GM18498 (cell line): ENCODE measurements around the gene C13orf46.
"Not testable (repeated sequence)": the region's sequence is repeated elsewhere in the genome, so short reads cannot be mapped to it uniquely, and the experiment has no call there.

ENCODE experiments used
- ATAC-seq: cut with Tn5 transposase; IDR thresholded peaks from one replicate; pipeline ENCODE4 v1.9.1; 2021; ENCODE audit warnings: mild to moderate bottlenecking, moderate library complexity; ENCODE audit not compliant: unreplicated experiment

C13orf46 gene

DNA sequence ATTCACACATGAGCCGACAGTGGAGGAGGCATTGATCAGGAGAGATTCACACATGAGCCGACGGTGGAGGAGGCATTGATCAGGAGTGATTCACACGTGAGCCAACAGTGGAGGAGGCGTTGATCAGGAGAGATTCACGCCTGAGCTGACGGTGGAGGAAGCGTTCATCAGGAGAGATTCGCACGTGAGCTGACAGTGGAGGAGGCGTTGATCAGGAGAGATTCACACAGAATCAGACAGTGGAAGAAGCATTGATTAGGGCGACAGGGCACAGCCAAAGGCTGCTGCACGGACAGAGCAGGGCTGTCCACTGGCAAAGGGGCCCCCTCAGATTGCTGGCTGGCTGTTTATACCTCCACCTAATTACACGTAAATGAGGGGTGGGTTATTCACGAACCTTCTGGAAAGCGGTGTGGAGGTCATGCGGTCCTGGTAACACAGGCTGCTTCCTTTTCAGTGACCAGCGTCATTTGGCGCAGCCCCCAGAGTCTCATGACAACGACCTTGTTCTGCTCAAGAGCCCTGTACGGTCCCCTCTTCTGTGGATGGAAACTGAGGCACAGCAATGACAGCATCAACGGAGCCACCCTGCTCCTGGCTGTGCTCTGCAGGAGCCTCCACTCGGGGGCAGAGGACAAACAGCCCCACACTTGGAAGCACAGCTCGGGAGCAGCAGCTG lies 59.4 kb downstream of the C13orf46 start:
- no peak for ATAC-seq

DNA sequence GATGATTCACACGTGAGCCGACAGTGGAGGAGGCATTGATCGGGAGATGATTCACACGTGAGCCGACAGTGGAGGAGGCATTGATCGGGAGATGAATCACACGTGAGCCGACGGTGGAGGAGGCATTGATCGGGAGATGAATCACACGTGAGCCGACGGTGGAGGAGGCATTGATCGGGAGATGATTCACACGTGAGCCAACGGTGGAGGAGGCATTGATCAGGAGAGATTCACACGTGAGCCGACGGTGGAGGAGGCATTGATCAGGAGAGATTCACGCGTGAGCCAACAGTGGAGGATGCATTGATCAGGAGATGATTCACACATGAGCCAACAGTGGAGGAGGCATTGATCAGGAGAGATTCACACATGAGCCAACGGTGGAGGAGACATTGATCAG lies 60.0 kb downstream of the C13orf46 start:
- ATAC-seq, result not testable (repeated sequence)

DNA sequence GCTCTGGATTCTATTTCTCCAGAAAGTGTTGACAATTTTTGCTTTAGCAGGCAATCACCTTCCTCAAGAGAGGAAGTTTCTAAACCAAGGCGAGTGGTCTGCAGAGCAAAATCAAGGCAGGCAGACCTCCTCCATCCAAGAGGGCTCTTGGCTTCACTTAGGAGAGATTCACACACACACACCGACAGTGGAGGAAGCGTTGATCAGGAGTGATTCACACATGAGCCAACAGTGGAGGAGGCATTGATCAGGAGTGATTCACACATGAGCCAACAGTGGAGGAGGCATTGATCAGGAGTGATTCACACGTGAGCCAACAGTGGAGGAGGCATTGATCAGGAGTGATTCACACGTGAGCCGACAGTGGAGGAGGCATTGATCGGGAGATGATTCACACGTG lies 60.5 kb downstream of the C13orf46 start:
- ATAC-seq, result not testable (repeated sequence)

DNA sequence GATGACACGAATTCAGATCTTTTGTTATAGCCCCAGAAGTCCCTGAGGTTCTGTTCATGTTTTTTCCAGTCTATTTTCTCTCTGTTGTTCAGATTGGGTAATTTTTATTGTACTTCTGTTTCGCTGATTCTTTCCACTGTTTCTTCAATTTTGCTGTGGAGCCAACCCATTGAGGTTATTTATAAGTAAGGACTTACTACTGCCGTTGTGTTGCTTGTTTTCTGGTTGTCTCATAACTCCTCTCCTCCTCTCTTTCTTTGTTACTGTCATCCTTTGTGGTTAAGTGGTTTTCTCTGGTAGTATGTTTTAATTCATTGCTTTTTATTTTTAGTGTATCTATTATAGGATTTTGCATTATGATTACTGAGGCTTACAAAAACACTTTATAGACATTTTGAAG lies 61.3 kb downstream of the C13orf46 start:
- no peak for ATAC-seq

DNA sequence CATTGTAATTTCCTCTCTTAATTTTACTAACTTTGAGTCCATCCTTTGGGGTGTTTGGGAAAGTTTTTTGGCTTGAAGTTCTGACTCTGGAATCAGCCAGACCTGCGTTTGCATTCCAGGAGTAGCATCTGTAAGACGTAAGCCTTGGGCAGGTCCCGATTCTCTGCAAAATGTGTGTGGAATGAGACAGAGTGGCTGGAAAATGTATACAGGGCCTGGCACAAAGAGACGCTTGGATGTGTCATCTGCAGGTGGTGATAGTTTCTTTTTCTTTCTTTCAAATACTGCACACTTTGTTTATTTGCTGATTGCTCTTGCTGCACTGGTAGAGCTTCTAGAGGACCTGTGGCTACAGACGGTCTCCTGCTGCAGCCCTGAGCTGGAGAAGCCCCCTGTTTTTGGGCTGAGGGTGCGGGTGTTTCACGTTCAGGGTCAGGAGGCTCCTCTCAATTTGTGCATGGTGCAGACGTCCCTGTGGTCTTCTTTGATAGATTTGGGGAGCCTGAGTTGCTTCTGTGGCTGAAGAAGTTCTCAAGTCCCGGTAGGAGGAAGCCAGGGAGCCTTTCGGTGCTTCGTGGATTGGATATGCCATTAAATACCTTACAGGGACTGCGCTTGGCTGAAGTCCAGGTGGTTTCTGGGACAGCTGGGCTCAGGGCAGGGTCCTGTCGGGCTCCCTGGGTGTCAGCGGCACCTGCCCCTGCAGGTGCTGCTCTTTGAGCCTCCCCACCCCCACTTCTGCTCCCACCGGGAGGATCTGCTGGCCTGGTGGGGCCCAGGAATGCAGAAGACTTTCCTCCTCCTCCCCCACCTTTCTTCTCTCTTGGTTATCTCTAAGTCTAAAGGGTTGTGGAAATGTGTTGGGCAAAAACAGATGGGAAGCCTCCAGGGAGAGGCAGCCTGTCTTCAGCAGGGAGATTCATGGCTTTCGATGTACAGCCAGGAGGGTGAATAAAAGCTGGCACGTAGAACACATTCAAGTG lies 66.0 kb downstream of the C13orf46 start:
- ATAC-seq, result no peak

DNA sequence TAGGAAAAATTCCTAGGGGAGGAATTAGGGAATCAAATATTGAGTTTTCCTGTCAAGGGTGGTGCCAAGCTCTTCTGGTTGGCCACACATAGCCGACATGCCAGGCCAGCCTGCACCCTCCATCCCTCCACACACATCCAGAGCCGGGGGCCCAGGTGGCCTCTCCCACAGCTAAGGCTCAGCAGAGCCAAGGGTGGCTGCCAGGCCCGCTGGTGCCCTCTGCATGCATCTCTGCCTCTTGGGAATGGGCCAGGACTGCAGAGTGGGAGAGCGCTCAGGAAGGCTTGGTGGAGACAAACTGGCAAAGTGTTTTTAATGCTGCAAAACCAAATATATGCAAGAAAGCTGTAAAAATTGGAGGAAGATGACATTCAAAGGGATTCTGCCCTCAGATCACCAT lies 67.3 kb downstream of the C13orf46 start:
- ATAC-seq, result no peak

DNA sequence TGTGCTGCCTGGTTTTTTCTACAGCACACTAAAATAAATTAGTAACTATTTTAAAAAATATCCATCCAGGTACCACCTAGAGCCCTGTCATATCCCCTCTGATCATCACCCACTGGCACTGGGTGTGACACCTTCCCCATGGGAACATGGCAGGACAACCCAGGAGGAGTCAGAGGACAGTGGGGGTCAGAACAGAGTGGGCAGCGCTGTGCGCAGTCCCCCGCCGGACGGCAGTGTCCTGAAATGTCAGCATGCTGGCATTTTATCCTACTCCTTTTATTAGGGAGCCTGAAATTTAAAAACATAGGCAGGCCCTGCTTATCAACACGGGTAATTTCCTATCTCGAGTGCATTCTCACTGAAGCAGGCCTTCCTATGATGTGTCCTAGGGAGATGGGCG lies 67.9 kb downstream of the C13orf46 start:
- ATAC-seq, result no peak

DNA sequence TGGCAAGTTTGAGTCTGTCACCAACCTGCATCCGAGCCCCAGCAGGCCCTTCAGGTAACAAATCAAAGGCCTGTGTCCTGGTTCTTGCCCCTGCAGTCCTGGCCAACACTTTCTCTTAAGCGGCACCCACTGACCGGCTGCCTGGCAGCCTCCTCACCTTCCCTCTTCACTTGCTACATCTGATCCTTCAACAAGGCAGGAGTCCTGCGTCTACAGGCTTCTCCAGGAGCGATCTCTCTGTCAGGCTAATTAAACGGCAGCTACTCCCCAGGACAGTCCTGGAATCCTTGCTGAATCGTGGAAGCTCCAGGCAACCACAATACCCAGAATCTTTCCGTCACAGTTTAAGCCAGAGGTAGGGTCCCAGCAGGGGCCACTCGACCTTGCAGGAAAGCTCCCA lies 68.9 kb downstream of the C13orf46 start:
- no peak for ATAC-seq

DNA sequence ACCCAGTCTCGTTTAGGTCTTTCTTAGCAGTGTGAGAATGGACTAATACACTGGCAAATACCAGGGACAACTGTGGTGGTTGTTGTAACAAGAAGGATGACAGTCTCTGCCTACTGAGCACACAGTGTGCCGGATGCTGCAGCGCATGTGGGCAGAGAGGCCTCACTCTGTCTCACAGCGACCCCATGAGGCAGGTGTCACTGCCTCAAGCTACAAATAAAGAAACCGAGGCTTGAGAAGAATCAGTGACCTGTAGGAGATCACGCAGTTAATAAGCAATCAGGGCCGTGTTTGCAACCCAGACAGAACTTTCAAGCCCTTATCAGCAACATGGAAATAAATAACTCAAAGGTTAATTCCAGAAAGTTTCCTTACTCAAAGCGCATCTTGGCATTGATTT lies 69.5 kb downstream of the C13orf46 start:
- no peak for ATAC-seq

DNA sequence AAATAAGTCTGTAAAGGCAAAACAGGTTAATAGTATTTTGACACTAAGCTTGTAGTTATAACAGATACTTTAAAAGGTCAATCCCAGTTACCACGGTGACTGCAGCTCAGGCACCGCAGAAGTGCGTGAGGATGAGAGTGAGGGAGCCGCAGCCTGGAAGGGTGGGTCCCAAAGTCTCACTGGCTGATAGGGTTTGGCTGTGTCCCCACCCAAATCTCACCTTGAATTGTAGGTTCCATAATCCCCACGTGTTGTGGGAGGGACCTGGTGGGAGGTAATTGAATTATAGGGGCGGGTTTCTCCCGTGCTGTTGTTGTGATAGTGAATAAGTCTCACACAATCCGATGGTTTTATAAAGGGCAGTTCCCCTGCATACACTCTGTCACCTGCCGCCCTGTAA lies 70.0 kb downstream of the C13orf46 start:
- no peak for ATAC-seq
